ENCODE measurements around the gene AK5. TPM values are rescaled to one million over a fixed set of nuclear protein-coding genes. Genes with fewer than 3 reads are reported as not detected.

Gene AK5
- total RNA-seq, 2 donors from 2014 or later = 3.1 to 20.8 TPM

DNA sequence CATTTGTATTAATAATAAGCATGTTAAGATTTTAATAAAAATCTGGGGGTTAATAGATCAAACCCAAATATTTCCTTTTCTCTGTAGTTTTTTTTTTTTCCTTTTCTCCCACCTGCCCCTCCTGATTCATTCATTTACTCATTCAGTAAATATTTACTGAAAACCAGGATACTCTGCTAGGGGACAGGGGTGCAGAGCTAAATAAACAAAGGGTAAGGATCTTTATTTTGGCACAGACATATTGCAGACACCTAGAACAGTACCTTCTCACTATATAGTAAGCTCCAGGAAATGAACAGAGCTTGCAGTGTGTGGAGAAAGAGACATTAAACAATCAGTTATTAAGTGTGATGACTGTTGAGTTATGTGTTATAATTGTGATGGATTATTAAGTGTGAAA is 60.9 kb downstream of the AK5 start:
- no peak overlapping the region for H3K4me3 ChIP-seq
- intact Hi-C loops (cut with DNase I) = no loop called here
- no peak overlapping the region for H3K27ac ChIP-seq
- TF ChIP-seq POLR2AphosphoS5 (IDR thresholded peaks at IDR 0.05) (no peak), POLR2A (IDR thresholded peaks at IDR 0.05) (no peak)
- TF ChIP-seq, protein P1, sequence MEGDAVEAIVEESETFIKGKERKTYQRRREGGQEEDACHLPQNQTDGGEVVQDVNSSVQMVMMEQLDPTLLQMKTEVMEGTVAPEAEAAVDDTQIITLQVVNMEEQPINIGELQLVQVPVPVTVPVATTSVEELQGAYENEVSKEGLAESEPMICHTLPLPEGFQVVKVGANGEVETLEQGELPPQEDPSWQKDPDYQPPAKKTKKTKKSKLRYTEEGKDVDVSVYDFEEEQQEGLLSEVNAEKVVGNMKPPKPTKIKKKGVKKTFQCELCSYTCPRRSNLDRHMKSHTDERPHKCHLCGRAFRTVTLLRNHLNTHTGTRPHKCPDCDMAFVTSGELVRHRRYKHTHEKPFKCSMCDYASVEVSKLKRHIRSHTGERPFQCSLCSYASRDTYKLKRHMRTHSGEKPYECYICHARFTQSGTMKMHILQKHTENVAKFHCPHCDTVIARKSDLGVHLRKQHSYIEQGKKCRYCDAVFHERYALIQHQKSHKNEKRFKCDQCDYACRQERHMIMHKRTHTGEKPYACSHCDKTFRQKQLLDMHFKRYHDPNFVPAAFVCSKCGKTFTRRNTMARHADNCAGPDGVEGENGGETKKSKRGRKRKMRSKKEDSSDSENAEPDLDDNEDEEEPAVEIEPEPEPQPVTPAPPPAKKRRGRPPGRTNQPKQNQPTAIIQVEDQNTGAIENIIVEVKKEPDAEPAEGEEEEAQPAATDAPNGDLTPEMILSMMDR (IDR thresholded peaks at IDR 0.05) = no peak
- no peaks in the 10 kb centered on the region for H3K36me3 ChIP-seq
- no peaks in the 10 kb centered on the region for H3K9me3 ChIP-seq
- H3K27me3 ChIP-seq (replicated peaks; ENCODE audit: insufficient read depth) = no peaks in the 10 kb centered on the region
- DNase-seq (ENCODE audit: low spot score) = no peak
- no peaks in the 10 kb centered on the region for H3K4me1 ChIP-seq (replicated peaks)

DNA sequence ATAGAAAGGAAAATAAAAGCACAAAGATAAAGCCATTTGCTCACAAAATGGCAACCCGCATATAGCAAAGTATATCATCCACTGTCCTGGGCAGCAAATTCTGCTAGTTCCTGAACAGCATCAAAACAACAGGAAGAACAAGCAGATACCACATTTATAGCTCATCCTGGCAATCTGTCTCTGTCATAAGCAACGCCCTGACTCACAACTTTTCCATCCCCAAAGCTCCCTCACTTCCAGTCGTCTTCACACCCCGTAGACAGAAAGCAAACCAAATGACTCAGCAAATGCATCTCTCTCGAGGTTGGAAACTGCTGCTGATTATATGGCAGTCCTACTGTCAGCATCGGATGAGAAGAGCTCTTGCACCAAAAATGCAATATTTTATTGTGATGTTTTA is 65.8 kb downstream of the AK5 start:
- Histone ChIP-seq H3K4me1 (replicated peaks) (no peaks in the 10 kb centered on the region), H3K36me3 (no peaks in the 10 kb centered on the region), H3K27ac (no peak overlapping the region), H3K27me3 (replicated peaks; ENCODE audit: insufficient read depth) (no peaks in the 10 kb centered on the region), H3K4me3 (no peak overlapping the region), H3K9me3 (no peaks in the 10 kb centered on the region)
- TF ChIP-seq POLR2AphosphoS5 (IDR thresholded peaks at IDR 0.05) (no peak), POLR2A (IDR thresholded peaks at IDR 0.05) (no peak)
- TF ChIP-seq, protein P1 (IDR thresholded peaks at IDR 0.05) = no peak
- no peak for DNase-seq (ENCODE audit: low spot score)
- 60% methylated on average over 6 of the region's 6 CpGs for WGBS
- intact Hi-C loops (cut with DNase I) = no loop called here

DNA sequence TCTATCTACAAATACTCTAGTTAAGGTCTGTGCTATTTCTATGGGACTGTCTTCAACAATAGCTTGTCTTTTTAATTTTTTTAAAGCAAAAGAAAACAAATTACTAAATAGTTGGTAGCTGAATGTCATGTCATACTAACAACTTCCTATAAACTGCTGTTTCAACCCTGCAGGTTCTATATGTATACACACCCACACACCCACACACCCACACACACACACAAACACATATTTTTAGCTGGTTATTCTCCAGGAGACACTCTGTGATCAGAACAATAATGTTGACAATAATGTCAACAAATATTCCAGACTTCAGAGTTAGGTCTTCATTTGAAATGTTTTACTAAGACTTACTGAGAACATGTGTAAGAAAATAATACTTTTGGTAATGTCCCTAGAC is 66.7 kb downstream of the AK5 start:
- no peak for DNase-seq (ENCODE audit: low spot score)
- Histone ChIP-seq H3K4me3 (no peak overlapping the region), H3K9me3 (no peaks in the 10 kb centered on the region), H3K27ac (no peak overlapping the region), H3K4me1 (replicated peaks) (no peaks in the 10 kb centered on the region), H3K36me3 (no peaks in the 10 kb centered on the region), H3K27me3 (replicated peaks; ENCODE audit: insufficient read depth) (no peaks in the 10 kb centered on the region)
- intact Hi-C loops (cut with DNase I) = no loop called here
- TF ChIP-seq, protein P1 (IDR thresholded peaks at IDR 0.05) = no peak
- no peak for TF ChIP-seq POLR2AphosphoS5 (IDR thresholded peaks at IDR 0.05)
- no peak for TF ChIP-seq POLR2A (IDR thresholded peaks at IDR 0.05)

DNA sequence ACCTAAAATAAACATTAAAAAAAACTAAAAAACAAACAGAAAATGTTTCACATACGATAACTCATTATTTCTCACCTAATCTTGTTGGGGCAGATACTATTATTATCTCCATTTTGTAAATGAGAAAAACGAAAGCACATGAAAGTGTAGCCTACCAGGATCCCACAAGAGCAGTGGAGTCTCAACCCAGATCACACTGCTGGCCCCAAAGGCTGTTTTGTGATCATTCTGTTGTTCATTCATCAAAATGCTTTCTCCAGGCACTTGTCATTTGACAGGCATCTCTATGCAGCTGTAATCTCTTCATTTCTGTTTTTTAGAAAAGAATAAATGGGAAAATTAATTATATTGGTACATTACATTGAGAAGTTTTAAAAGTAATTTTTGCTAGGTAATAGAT is 67.5 kb downstream of the AK5 start:
- intact Hi-C loops (cut with DNase I) = no loop called here
- Histone ChIP-seq H3K36me3 (no peaks in the 10 kb centered on the region), H3K4me1 (replicated peaks) (no peaks in the 10 kb centered on the region), H3K4me3 (no peak overlapping the region), H3K27me3 (replicated peaks; ENCODE audit: insufficient read depth) (no peaks in the 10 kb centered on the region), H3K9me3 (no peaks in the 10 kb centered on the region), H3K27ac (no peak overlapping the region)
- DNase-seq (ENCODE audit: low spot score) = no peak
- 66% methylated on average over 2 of the region's 2 CpGs for WGBS
- no peak for TF ChIP-seq POLR2A (IDR thresholded peaks at IDR 0.05)
- TF ChIP-seq, protein P1 (IDR thresholded peaks at IDR 0.05) = no peak

DNA sequence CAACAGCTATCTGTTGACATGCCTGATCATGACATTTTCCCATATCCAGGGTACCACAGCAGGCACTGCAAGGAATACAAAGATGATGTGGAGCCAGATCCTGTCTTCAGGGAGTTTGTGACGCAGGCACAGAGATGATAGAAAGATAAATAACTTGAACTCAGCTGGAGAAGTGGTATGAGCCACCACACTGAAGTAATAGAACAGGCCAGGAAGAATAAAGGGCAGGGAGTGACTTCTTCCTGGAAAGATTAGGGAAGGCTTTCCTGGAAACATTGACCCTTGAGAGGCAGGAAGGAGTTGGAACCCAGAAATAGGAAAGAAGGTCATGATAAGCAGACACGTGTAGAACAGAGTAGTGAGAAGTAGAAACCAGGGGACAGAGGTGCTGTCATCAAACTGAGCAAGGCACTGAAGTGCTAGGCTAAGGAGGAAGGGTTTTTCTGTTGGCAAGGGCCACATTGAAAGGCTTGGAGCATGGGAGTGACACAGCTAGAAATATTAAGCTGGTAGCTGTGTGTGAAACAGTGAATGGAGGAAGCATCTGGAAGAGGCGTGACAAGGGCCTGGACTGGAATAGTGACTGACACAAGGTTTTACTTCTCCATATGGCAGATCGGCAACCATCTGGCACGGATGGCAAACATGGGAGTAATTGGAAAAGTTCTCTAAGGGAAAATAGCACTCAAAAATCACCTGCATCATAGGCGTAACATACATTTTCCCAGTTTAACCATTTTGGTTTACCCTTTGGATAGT is 68.4 kb downstream of the AK5 start:
- Histone ChIP-seq H3K27me3 (replicated peaks; ENCODE audit: insufficient read depth) (no peaks in the 10 kb centered on the region), H3K4me3 (no peak overlapping the region), H3K36me3 (no peaks in the 10 kb centered on the region), H3K4me1 (replicated peaks) (no peaks in the 10 kb centered on the region), H3K27ac (no peak overlapping the region), H3K9me3 (no peaks in the 10 kb centered on the region)
- TF ChIP-seq POLR2A (IDR thresholded peaks at IDR 0.05) (no peak), POLR2AphosphoS5 (IDR thresholded peaks at IDR 0.05) (no peak)
- TF ChIP-seq, protein P1 (IDR thresholded peaks at IDR 0.05) = no peak
- 82% methylated on average over 6 of the region's 6 CpGs for WGBS
- DNase-seq (ENCODE audit: low spot score) = no peak
- intact Hi-C loops (cut with DNase I) = no loop called here

All from prostate gland (tissue), 2 donors.